ENCODE results near the gene TLR8.

DNA sequence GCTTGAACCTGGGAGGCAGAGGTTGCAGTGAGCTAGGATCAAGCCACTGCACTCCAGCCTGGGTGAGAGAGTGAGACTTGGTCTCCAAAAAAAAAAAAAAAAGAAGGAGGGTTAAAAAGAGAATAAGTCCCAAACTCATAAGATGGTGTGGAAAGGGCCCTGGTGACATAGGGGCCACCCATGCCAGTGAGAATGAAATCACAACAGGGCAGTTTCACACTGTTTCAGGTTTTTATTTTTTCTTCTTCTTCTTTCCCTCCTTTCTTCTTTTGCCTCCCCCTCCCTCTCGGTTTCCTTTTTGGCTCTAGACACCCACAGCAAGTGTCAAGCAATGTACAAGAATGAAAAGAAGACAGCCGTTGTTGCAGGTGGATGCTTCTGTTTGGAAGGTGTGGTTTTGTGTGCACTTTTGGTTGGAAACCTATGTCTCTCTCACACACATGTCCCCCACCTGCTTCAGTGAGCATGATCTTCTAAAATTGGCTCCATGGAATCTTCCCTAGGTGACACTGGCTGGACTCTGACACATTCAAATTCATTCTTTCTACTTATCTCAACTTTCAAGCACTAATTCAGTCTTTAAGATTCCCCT, 14.4 kb upstream of the TLR8 start:
- TF ChIP-seq CTCF (IDR thresholded peaks at IDR 0.05) (no peak), POLR2AphosphoS5 (IDR thresholded peaks at IDR 0.05; ENCODE audit: low read depth, low read length) (no peak), TCF7L2 (IDR thresholded peaks at IDR 0.05; ENCODE audit: low read depth, low read length) (no peak), SIN3A (IDR thresholded peaks at IDR 0.05; ENCODE audit: borderline replicate concordance, insufficient read depth, low read depth, low read length) (no peak)
- TF ChIP-seq, protein P1, sequence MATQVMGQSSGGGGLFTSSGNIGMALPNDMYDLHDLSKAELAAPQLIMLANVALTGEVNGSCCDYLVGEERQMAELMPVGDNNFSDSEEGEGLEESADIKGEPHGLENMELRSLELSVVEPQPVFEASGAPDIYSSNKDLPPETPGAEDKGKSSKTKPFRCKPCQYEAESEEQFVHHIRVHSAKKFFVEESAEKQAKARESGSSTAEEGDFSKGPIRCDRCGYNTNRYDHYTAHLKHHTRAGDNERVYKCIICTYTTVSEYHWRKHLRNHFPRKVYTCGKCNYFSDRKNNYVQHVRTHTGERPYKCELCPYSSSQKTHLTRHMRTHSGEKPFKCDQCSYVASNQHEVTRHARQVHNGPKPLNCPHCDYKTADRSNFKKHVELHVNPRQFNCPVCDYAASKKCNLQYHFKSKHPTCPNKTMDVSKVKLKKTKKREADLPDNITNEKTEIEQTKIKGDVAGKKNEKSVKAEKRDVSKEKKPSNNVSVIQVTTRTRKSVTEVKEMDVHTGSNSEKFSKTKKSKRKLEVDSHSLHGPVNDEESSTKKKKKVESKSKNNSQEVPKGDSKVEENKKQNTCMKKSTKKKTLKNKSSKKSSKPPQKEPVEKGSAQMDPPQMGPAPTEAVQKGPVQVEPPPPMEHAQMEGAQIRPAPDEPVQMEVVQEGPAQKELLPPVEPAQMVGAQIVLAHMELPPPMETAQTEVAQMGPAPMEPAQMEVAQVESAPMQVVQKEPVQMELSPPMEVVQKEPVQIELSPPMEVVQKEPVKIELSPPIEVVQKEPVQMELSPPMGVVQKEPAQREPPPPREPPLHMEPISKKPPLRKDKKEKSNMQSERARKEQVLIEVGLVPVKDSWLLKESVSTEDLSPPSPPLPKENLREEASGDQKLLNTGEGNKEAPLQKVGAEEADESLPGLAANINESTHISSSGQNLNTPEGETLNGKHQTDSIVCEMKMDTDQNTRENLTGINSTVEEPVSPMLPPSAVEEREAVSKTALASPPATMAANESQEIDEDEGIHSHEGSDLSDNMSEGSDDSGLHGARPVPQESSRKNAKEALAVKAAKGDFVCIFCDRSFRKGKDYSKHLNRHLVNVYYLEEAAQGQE (IDR thresholded peaks at IDR 0.05; ENCODE audit: insufficient read depth in 1 of 2, low read depth in 2 of 2, low read length in 1 of 2) = no peak

All from Panc1 (cell line).